Measurements from ENCODE around the gene SEPHS2. TPM values are rescaled to one million over a fixed set of nuclear protein-coding genes. Genes with fewer than 3 reads are reported as not detected.

The SEPHS2 gene
- total and polyA plus RNA-seq, 2 experiments from 2014 or later: 29.7 to 43.0 TPM

DNA sequence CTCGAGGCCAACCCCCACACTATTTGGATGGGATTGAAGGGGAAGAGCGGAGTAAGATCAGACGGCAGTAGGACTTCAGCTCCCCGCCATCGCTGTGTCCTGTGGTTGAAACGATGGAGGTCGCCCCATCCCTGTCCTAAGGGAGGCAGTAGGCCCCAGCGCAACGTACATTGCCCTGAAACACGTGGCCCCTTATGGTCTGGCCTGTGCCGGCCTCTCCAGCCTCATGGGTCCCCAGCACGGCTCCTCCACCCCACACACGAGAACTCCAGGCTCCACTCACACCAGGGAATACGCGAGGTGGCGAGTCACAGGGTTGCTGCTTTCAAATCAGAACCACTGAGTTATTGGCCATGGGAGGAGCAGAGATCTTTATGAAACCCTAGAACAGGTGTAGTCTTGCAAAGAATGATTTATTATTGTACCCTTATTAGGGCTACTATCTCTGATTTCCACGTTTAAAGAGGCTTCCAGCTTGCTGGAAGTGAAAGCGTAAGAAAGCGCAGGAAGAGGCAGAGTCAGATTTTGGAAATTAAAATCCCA is 15.2 kb downstream of the SEPHS2 start:
- no peak overlapping the region for H3K27ac Mint-ChIP-seq
- H3K36me3 ChIP-seq (ENCODE audit: insufficient read depth): peaks cover 7% of the 10 kb centered on the region; the same call in 1 of the 2 replicates
- H3K4me1 Mint-ChIP-seq: peaks cover 11% of the 10 kb centered on the region
- H3K4me3 ChIP-seq: peak overlapping the region; percentile 6; the same call in 1 of the 2 replicates
- H4K20me1 ChIP-seq (replicated peaks; ENCODE audit: insufficient read depth): peaks cover 10% of the 10 kb centered on the region; the same call in 1 of the 2 replicates
- no peak for DNase-seq (ENCODE audit: low spot score)
- H3K4me1 ChIP-seq (ENCODE audit: insufficient read depth): peaks cover 15% of the 10 kb centered on the region
- peak overlapping the region; percentile 35 for H3K4me2 ChIP-seq
- peak; percentile 68 for ATAC-seq
- H3K27me3 ChIP-seq (ENCODE audit: insufficient read depth): no peaks in the 10 kb centered on the region
- H3K9me2 ChIP-seq (ENCODE audit: insufficient read depth): no peaks in the 10 kb centered on the region
- no peaks in the 10 kb centered on the region; the same call in 2 of the 3 replicates for H3K9me3 Mint-ChIP-seq
- no peak overlapping the region for H3K4me3 Mint-ChIP-seq
- TF ChIP-seq ZNF114 (CRISPR knock-in tag; IDR thresholded peaks at IDR 0.05): no peak
- TF ChIP-seq, protein P1, sequence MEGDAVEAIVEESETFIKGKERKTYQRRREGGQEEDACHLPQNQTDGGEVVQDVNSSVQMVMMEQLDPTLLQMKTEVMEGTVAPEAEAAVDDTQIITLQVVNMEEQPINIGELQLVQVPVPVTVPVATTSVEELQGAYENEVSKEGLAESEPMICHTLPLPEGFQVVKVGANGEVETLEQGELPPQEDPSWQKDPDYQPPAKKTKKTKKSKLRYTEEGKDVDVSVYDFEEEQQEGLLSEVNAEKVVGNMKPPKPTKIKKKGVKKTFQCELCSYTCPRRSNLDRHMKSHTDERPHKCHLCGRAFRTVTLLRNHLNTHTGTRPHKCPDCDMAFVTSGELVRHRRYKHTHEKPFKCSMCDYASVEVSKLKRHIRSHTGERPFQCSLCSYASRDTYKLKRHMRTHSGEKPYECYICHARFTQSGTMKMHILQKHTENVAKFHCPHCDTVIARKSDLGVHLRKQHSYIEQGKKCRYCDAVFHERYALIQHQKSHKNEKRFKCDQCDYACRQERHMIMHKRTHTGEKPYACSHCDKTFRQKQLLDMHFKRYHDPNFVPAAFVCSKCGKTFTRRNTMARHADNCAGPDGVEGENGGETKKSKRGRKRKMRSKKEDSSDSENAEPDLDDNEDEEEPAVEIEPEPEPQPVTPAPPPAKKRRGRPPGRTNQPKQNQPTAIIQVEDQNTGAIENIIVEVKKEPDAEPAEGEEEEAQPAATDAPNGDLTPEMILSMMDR (conservative IDR thresholded peaks at IDR 0.05; ENCODE audit: low read depth in 2 of 2): peak; percentile 15 to 18; a peak in 3 of 4 replicates
- TF ChIP-seq EZH2phosphoT487 (IDR thresholded peaks at IDR 0.05; ENCODE audit: unreplicated experiment): no peak
- TF ChIP-seq ZNF331 (CRISPR knock-in tag; IDR thresholded peaks at IDR 0.05; ENCODE audit: low read depth): no peak
- TF ChIP-seq POLR2AphosphoS5 (IDR thresholded peaks at IDR 0.05; ENCODE audit: low read depth): peak; percentile 0; the same call in 1 of the 2 replicates
- no peak for TF ChIP-seq JUNB (IDR thresholded peaks at IDR 0.05; ENCODE audit: unreplicated experiment)
- no peak for TF ChIP-seq EZH2 (IDR thresholded peaks at IDR 0.05; ENCODE audit: low read depth, unreplicated experiment)
- no peak for TF ChIP-seq REST (IDR thresholded peaks at IDR 0.05; ENCODE audit: unreplicated experiment)
- H2AFZ ChIP-seq: peak overlapping the region; percentile 95
- H3K27me3 Mint-ChIP-seq (ENCODE audit: insufficient read depth, low read depth, poor library complexity): peaks cover 14% of the 10 kb centered on the region
- peaks cover 33% of the 10 kb centered on the region for H3K36me3 Mint-ChIP-seq (ENCODE audit: low read depth)
- peak overlapping the region; percentile 56; the same call in 1 of the 2 replicates for H3K27ac ChIP-seq (ENCODE audit: low read depth)
- peaks cover 32% of the 10 kb centered on the region for H3K79me2 ChIP-seq (replicated peaks; ENCODE audit: insufficient read depth)
- peaks cover 11% of the 10 kb centered on the region for H3F3A ChIP-seq (replicated peaks; ENCODE audit: low read depth)
